RPMI7951 (cell line): Measurements from ENCODE around the gene PVALEF. TPM values are rescaled to one million over a fixed set of nuclear protein-coding genes. Genes with fewer than 3 reads are reported as not detected.

Experiments used
- DNase-seq: peaks from one replicate; pipeline ENCODE4 v3.0.0-alpha.2; 2012; ENCODE audit warnings: low read depth
- total RNA-seq: library from RNA; depleted of rRNA; stranded (reverse); fragments of >200 nt; shearing (Covaris generic); gene quantifications from 2 replicates; pipeline ENCODE4 v1.2.3, GENCODE V29; 2014

The PVALEF gene
- total RNA-seq, 1 experiment from 2014 or later: not detected

DNA sequence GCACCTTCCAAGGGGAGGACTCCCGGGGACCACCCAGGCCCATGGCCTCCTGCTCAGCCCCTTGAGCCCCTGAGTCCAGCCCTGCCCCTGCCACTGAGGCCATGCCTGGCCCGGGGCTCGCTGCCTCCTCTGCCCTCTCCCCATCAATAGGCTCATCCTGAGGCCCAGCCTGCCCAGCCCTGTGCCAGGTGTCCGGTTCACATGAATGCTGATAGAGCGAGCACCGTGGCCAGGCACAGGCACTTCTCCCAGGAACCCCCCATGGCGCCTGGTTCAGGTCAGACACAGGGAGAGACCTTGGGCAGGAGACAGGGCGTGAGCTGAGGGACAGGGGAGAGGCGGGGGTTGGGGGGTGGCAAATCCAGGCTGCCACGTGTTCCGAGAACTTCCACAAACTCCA, 2.8 kb upstream of the PVALEF start:
- no peak for DNase-seq

DNA sequence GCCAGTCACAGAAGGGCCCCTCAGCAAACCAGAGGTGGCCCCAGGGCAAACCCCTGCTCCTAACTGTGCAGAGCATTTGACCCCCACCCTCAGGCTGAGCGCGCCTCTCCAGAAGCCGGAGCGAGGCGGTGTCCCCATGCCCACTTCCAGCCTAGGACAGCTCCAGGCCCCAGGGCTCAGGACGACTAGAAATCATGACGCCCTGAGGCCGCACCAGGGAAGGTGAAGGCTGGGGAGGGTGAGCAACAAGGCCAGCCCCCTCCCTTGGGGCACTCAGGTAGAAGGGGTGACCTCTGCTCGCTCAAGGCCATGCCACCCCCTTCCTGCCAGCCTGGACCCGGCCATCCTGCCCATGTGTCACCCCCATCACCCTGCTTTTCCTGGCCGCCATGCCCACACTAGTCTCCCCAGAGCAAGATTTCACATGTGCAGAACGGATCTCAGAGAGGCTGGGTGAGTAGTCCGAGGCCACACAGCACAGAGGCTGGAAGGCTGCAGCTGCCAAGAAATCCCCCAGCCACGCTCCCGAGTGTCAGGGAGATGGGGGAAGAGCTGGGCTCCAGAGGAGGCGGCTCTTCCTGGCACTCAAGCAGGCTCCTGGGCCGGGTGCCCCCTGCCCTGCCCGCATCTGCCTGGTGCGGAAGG, 2.1 kb upstream of the PVALEF start:
- no peak for DNase-seq

DNA sequence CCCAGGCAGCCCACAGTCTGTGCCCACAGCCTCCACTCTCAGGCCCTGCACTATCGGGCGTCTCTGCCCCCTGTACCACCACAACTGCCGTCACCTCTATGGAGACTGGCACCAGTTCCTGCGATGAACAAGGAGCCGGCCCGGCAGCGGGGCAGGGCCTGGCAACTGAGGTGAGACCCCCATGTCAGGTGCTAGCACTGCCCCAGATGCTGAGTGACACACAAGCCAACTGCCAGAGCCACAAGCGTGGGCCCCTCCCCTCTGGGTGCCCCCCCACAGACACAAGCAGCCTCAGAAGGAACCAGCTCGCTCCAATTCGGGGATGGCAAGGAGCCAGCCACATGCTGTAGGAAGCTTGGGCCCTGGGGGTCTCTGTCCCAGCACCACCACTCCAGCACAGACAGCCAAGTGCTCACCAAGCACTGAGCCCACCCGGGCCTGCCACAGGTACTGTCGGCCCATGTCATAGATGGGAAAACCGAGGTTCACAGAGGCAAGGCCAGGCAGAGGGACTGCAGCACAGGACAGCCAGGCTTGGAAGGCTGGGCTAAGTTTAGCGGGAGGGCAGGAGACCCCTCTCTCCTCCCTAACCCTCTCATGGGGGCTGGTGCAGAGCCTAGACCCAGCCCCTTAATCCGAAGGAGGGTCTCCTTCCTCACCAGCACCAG, 1.5 kb upstream of the PVALEF start:
- no peak for DNase-seq

DNA sequence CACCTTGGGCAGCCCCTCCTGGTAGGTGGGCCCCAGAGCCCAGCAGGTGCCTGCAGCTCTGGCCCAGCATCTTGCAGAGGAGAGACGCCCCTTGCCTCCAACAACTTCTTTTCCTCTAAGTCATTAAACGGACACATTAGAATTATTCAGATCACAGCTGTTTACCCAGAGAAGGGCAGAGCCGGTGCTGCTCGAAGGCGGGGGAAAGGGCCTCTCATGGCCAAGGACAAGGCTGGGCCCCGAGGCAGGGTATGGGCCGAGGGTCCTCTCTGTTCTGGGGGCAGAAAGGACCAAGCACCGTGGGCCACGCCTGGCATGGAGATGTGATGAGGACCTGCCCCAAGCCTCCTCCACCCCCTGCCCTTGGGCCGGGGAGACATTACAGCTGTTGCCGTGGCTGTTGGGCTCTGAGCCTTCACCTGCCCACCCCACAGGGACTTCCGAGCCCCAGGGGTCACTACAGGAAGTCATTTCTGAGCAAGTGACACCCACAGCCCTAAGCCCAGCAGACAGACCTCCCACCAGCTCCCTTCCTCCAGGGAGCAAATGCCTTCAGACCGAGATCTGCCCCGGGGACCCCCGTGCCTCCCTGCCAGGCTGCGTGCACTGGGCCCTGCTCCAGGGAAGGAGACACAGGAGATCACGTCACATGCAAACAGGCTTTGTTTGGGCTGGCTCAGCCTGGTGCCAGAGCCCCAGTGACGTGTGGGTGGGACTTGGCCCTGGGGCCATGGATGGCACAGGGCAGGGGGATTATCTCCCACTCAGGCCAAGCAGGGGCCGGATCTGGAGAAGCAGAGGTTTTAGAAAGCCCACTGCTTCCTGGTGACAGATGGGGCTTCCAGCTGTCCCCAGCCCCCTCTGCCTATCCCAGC, 699 bp upstream of the PVALEF start:
- no peak for DNase-seq

DNA sequence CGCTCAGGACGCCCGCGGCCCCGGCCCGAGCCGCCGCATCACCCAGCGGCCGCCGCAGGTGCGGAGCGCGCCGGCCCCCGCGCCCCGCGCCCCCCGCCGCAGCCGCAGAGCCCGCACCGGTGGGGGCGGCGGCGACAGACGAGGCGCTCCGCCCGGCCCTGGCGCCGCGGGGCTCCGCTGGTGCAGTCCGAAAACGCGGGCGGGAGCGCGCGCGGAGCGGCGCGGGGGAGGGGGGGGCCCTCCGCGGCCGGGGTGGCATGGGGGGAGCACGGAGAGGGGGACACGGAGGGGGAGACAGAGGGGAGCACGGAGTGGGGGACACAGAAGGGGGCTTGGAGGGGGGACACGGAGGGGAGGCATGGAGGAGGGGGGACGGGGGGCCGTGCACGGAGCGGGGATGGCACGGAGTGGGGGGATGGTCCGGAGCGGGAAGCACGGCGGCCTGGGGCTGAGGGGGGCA, 756 bp downstream of the PVALEF start, which contains the start of gene AATK:
TSS of gene AATK (minus strand) at position 189 of the 460 bp plus-strand sequence. CDS start 229 bp downstream, outside the sequence.
- no peak for DNase-seq

DNA sequence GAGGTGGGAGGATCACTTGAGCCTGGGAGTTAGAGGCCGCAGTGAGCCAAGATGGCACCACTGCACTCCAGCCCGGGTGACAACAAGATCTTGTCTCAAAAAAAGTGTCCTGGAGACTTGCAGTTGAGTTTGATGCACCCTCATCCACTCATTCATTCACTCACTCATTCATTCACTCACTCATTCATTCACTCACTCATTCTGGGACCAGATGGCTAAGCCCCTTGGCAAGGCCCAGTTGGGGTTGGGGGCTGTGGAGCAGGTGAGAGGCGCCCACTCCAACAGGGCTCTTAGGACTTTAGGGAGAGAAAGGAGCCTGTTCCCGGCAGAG, 1.9 kb downstream of the PVALEF start:
- no peak for DNase-seq

DNA sequence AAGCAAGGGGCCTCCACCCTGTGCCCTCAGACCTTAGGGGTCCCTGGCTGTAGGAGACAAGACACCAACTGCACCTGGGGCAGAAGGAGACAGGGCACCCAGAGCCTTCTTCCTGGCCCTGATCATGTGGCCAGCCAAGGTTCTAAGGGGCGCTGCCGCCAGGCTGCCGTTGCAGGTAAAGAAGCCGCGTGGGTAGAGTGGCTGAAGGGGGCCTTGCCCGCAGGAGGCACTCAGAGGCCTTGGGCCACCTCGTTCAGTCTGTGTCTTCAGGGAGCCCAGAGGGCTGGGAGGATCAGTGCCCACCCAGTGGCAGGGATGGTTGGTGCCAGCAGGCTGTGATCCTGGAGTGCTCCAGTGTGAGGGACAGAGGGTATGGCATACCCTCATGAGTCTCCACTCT, 2.3 kb downstream of the PVALEF start:
- DNase-seq: no peak

DNA sequence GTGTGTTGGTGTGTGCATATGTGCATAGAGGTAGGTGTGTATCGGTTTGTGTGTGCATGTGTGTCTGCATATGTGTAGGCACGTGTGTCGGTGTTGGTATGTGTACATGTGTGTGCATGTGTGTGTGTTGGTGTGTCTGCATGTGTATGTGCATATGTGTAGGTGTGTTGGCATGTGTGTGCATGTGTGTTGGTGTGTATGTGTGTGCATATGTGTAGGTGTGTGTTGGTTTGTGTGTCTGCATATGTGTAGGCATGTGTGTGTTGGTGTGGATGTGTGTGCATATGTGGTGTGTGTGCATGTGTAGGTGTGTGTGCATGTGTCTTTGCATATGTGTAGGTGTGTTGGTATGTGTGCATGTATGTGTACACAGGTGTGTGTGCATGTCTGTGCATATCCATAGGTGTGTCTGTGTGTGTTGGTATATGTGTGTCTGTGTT, 4.6 kb downstream of the PVALEF start:
- no peak for DNase-seq

DNA sequence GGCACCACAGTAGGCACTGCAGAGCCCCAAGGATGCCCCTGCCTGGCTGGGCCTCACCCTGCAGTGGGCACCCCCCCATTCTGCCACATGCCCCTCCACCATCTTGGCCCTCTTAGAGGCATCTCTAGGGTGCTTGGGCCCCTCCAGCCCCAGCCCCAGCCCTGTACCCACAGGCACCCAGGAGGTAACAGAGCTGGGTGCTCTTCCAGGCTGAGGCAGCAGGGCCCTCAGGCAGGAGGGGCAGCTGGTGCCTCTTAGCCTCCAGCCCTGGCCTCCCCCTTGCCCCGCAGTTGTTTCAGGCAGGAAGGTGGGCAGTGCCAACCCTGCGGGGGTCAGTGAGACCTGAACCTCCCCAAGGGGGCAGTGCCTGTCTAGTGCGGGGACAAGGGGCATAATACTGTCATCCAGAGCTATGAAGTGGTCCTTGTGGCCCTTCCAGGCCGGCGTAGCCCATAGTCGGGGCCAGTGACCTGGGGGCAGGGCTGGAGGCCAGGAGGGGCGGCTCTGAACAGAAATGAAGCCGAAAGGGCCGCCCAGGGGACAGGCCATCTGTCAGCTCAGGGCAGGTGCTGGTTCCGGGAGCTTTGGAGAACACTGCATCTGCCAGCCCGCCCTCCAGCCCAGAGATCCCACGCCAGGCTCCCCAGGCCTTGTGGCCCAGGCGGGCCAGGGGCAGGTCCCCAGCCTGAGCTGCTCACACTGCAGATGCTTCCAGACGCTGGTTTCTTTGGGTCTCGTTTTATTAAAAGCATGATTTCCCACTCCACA, 5.6 kb downstream of the PVALEF start:
- no peak for DNase-seq

DNA sequence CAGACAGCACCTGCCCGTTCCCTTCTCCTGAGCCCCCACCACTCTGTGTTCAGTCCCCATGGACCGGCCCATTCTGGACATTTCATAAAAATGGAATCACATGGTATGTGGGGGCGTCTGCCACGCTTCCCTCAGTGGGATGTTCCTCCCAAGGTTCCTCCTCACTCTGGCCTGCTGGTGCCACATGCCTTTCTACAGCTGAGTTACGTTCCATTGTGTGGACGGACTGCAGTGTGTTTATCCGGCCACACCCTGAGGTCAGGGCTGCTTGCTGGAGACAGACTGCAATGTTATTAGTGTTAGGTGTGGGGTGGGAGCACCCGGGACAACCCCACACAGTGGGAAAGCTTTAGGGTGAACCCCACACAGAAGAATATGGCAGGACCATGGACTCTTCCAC, 6.6 kb downstream of the PVALEF start:
- DNase-seq: no peak

DNA sequence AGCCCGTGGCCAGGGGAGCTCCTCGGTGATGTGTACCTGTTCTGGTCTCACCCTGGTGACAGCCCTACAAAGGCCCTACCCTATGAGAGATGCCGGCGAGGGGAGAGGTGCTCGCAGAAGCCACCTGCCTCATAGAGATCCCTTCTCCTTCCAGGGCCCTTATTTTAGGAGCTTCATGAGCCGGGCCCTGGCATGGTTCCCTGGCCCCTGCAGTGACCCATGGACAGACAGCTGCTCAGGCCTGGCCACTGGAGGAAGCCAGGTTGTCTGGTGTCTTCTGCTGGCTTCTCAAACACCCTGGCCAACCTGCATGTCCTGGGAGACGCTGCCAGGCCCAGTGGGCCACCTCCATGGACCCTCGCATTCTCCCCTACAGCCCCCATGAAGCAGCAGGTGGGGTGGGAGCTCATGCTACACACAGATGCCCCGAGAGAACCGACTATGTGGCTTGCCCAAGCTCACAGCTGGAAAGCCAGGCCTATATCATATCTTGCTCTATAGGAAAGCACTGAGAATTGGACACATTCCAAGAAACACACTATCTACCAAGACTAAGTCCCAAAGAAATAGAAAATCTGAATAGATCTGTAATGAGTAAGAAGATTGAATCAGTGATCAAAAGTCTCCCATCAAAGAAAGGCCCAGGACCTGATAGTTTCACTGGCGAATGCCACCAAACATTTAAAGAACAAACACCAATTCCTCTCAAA, 7.9 kb downstream of the PVALEF start:
- DNase-seq: no peak

DNA sequence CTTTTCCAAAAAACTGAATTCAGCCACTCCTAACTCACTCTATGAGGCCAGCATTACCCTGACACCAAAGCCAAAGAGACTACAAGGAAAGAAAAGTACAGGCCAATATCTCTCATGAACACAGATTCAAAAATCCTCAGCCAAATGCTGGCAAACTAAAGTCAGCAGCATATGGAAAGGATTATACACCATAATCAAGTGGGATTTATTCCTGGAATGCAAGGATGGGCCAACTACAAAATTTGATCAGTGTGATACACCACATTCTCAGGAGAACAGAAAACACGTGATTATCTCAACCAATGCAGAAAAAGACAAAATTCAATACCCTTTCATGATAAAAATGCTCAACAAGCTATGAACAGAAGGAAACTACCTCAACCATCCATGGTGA, 8.5 kb downstream of the PVALEF start:
- no peak for DNase-seq

DNA sequence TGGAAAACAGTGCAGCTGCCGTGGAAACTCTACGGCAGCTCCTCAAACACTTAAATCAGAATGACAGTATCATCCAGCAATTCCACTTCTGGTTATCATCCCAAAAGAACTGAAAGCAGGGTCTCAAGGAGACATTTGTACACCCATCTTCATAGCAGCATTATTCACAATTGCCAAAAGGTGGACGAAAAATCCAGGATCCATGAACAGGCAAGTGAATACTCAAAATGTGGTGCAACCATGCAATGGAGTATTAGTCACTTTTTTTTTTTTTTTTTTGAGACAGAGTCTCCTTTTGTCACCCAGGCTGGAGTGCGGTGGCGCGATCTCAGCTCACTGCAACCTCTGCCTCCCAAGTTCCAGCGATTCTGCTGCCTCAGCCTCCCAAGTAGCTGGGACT, 11.4 kb downstream of the PVALEF start:
- DNase-seq: peak; percentile 11

DNA sequence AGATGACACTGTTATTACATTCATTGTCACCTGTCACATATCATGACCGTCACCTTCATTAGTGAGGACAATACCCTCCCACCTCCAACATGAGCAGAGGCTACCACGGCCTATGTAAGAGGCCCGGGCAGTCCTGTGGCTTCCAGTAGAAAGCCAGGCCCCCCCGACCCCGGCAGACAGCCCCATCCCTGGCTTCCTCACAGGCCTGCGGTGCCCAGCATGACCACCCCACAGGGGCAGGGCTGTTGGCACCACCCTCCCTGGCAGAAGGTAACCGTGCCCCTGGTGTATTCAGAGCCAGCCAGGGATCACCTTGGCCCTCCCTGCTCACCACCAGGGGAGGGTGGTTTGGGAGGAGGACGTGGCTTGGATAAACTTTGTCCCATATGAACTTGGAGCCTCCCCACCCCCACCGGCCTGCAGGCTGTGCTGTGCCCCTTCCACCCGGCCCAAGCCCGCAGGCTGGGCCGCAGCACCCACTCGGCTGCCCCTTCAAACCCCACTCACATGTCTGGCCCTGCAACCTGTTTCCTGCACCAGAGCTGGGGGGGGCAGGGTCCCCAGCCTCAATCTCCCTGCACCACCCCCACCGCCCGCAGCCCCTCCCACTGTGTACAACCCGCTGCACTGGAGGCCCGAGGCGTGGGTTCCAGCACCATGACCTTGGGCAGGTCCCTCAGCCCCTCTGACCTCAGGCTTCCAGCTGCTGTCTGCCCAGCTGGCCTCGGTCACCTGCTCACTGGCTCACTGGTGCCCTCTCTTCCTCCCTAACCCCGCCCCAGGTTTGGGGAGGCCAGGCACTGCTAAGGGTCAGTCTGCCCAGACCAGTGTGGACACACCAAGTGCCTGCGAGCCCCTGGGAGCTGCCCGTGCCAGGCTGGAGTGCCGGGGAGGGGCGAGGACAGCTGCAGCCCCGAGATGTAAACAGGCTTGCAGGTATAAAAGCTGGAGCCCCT, 13.1 kb downstream of the PVALEF start:
- no peak for DNase-seq

DNA sequence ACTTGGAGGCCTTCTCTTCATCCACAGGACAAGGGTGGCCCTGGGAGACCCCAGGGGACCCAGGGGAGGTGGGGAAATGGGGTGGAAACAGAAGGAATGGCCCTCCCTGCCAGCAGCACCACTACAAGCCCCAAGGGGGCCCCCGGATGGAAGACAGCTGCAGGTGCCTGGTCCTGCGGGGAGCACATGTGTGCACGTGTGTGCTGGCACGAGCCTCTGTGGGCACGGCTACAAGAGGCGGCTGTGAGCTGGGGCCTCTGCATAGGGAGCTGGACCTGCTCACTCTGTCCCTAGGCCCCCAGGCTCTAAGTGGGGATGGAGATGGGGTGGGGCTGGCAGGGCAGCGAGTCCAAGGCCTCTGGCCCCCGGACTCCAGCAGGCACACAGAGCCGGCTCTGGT, 13.9 kb downstream of the PVALEF start:
- DNase-seq: no peak

DNA sequence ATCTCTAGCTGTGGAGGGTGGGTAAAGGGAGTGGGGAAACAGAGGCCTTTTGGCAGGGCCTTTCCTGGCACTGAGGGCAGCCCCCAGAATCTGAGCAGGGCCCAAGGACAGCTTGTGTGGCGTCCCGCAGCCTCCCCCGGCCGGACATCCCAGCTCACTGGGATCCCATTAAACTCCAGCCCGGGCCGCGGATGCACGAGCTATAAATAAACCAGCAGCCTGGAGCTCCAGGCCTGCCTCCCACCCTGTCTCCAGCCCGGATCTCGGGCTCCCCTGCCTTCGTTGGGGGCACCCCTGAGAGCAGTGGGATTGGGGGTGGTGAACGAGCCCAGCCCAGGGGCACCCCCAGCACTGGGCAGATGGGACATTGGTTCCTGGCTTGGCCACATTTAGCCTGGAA, 14.6 kb downstream of the PVALEF start:
- DNase-seq: no peak

DNA sequence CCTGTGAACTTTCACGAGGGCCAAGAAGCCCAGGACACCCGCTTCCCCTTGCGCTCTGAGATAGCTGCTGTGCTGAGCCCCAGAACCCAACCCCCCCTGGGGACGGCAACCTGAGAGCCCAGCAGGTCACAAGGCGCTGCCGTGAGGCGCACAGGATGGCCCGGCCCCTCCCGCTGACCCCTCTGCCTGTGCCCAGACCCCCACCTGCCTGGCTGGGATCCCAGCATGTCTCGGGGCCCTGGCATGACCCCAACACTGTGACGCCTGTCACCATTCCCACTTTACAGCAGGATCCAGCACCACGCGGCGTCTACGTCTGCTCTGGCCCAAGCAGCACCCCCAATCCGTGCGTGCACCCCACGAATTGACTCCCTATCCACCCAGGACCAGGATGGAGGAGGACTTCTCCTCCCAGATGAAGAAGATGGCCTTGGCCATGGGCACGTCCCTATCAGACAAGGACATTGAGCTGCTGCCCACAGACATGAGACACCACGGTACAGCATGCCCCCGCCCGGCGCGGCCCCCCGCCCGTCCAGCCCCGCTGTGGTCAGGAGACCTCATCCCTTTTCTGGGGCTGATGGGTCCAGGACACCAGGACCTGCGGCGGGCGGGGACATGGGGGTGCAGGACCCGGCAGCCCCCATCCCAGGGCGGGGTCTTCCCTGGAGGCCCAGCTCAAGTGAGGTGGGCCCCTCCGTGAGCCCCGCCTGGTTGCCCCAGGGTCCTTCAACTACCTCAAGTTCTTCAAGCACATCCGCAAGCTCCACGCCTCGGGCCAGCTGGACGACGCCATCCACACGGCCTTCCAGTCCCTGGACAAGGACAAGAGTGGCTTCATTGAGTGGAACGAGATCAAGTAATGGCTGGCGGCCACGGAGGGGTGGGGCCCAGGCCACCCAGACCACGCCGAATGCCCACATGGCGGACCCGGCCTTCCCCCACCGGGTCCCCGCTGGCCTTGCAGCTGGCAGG, 15.8 kb downstream of the PVALEF start:
- DNase-seq: no peak

DNA sequence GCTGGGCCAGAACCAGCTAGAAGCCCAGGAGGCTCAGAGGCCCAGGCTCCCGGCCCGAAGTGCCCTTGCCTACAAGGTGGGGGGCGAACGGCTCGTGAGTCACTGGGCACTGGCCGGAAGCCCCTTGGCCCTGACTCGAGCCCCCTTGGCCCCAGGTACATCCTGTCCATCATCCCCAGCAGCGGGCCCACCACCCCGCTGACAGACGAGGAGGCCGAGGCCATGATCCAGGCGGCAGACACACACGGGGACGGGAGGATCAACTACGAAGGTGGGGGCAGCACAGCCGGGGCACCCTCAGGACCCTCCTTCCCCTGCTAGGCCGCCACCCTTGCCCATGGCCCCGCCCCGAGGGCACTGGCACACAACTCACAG, 16.5 kb downstream of the PVALEF start:
- no peak for DNase-seq

DNA sequence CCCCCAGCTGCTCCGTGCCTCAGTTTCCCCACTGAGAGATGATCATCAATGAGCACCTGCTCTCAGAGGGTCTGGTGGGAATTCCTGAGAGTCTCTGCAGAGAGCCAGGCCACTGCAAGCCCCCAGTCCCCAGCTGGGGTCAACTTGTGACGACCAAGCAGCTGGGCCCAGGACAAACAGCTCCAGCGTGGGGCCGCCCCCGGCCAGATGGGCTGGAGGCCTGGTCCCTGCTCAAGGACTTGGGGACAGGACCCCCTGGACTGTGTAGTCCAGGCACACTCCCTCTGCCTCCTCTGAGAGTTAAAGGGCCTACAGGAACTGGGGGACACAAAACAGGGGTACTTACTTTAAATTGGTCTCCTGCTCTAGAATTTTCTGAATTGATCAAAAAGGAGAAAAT, 17.3 kb downstream of the PVALEF start:
- DNase-seq: no peak
